OCI-M2 (cell line): ENCODE data around the gene SND1.

ENCODE experiments used
- DNase-seq: peaks from one replicate; lab custom pipeline; 2025; ENCODE audit not compliant: unreplicated experiment; lab: John Stamatoyannopoulos, UW

SND1 gene

DNA sequence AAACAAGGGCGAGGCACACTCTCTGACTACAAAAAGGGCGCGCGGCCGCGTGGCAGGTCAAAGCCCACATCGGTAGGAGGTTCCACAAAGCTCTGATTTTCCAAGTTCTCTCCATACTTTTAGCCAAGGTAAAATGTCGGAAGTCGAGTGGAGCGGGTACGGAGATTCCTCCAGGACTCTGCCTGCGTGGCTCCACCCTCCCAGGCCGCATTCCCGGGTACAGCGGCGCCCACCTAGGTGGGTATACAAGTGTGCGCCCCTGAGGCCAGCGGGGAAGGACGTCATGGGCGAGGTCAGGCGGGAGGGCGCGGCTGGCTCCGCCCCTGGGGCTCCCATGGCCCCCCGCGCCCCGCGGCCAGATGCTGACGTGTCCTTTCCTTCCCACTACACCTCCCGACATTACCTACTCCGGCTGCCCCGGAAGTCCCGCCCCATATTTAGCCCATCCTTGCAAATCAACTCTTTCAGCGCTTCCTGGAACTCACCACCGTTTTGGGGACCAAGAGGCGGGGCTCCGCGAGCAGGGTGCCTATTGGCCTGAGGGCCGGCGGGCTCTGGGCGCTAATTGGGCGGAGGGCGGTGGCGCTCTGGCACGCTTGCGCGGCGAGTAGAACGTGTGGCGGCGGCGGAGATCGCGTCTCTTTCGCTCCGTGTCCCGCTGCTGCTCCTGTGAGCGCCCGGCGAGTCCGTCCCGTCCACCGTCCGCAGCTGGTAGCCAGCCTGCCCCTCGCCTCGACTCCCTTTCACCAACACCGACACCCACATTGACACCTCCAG lies at the start of gene SND1:
Gene SND1 (plus strand): TSS at position 639 of the 777 bp plus-strand sequence. CDS start 180 bp downstream, outside the sequence.
- DNase-seq: peak; percentile 96

DNA sequence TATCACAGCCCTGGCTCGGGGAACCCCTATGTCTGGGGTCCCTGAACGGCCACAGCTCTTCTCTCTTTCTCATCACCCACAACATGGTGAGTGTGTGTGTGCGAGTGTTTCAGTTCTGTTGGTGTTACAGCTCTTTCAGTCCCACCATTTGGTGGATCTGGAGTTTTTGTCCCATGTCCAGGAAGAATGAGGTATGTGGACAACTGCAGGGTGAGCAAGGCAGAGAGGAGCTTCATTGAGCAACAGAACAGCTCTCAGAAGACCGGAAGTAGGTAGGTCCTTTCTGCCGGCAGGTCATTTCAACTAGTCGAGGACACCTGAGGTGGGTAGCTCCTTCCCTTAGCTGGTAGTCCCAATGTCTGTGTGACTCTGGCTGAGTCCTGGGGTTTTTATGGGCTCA lies 43.5 kb upstream of the SND1 start:
- no peak for DNase-seq

DNA sequence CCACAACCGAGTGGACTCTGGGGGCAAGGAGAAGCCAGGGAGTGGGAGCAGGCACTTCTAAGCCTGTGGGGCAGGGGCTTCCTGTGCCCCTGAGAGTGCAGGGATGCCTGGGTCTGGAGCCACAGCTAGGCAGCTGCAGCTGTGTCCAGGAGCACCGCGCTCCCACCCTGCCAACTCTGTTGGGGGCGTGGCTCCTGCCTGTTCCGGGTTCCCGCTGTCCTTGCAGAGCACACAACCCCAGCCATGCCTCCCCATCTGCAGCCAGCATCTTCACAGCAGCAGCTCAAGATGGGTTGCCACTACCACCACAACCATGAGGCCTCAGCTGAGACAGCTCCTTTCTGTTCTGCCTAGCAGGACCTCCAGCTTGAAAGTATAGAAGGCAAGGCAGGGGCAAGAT lies 42.7 kb upstream of the SND1 start:
- DNase-seq: no peak

DNA sequence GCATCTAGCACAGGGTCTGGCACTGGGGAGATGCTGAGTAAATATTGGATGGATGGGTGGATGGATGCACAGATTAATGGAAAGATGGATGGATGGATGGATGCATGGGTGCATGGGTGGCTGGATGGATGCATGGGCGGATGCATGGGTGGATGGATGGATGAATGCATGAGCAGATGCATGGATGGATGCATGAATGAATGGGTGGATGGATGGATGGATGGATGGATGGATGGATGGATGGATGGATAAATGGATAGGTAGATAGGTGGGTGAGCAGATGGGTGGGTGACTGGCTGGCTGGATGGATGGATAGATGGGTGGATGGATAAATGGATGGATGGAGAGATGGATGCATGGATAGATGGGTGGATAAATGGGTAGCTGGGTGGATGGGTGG lies 39.7 kb upstream of the SND1 start:
- DNase-seq: no peak

DNA sequence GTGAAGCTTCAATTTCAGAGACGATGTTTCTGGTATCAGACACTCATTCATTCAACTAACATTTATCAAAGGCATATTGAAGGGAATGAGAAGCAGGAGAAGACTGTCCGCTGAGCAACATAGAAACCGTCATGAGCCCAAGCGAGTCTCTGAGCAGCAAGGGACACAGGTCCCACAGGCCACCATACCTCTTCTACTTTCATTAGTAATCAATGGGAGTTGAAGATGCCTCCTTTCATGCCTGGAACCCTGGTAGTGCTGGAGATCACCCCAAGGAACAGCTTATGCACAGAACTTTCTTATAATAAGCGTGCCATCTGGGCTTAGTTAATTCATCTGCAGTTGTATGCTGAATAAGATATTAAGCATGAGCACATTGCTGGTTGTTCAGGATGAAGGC lies 35.3 kb upstream of the SND1 start:
- no peak for DNase-seq

DNA sequence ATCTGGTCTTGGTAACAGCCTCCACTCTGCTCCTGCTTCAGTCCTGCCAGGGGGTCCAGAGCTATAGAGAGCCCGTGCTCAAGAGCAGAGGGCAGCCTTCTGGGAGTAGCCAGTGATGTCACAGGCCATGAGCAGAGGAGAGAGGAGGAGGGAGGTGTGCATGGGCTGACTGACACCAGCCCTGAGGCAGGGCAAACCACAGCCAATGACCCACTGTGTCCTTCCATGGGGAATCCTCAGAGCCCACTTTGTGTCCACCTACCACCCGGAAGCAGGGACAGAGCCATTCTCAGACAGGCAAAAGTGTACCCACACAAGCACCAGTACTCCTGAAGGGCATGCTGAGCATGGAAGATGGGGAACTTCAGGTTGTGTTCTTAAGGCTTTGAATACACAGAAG lies 34.0 kb upstream of the SND1 start, which contains the start of gene PAX4:
Gene PAX4 (minus strand): TSS at position 101 of the 400 bp plus-strand sequence. CDS start 2,214 bp downstream, outside the sequence.
- no peak for DNase-seq

DNA sequence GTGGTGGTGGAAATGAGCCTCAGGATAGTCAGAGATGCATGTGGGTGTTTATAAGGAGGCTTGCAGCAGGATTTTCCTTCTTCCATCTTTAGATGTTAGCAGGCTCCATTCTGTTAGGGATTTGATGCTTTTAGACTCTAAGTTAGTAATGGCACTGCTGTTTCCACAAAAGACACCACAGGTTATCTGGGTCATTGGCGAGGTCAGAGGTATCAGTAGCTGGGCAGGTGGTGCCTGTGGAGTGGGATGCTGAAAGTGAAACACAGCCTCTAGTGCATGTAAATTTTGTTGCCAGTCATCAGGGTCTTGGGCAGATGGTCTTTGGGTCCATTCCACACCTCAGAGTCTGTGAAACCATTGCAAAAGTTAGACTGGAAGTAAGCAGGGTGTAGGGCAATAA lies 33.2 kb upstream of the SND1 start:
- DNase-seq: no peak

DNA sequence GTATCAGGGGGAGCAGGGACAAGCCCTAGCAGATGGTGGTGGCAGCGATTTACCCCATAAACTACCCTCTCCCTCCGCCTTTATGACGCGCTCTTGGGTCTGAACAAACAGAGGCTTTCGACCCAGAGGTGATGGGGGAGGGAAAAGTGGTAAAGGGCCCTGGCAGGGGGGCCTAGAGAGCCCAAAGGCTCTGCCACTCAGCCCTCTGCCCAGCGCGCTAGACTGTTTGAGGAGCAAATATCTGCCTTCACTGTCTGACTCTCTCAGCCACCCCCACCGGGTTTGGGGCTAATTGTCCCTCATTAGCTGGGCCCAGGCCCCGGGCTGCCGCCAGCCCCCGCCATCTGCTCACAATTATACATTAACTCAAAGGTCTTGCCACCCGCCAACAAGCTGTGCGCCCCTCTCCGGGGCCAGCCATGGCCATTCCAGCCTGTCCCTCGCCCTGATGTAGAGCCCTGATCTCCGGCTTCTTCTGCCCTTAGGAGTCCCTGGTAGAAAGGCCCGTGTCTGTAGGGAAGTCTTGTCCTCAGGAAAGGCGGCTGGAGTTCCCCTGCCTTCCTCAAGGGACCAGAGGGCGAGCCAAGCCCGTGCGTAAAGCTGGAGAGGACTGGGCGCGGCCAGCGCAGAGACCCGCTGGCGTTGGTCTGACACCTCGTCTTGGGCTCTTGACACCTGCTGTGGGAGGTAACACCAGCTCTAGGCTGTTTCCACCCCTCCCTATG lies 32.2 kb upstream of the SND1 start:
- DNase-seq: no peak

DNA sequence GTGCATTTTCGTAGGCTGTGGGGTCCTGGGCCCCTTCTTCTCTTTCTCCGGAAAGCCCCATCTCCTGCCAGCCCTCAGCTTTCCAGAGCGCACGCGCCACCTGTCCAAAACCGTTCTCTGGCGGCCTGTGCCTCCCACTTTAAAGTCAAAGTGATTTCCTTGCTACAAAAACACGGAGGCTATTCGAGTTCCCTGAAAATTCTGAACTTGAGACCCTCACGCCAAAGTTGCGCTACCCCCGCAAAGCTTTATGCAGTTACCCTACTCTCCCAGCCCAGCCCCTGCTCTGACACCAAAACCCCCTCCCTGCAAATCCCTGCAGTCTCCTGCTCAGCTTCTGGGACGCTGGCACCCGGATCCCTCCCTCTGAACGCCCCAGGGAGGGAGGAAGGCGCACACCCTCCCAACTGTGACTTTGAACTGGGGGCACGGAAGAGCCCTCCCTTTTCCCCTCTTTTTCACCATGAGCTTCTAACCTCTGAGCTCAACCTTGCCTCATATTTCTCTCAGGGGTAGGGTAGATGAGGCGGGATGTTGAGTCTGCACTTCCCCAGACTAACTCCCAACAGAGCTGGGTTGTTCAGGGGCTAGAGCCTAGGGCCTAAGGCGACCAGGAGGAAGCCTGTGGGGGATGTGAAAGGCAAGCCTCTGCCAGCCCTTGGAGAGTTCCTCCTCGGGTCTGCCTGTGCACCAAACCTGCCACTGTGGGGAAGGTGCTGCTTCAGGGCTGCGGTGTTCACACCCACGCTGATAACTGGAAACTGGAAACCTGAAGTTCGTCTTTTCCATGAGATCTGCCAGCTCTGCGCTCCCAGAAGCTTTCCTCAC lies 31.4 kb upstream of the SND1 start:
- DNase-seq: no peak

DNA sequence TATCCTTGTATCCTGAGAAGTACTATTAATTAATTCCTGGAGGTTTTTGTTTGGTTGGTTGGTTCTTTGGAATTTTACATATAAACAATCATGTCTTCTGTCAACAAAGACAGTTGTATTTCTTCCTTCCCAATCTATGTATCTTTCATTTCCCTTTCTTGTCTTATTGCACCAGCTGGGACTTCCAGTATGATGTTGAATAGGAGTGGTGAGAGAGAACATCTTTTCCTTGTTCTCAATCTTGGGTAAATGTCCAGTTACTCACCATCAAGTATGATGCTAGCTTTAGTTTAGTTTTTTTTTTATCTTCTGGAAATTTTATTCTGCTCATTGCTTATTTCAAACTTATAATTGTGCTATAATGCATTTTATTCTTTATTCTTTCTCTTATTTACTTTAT lies 26.7 kb upstream of the SND1 start:
- no peak for DNase-seq

DNA sequence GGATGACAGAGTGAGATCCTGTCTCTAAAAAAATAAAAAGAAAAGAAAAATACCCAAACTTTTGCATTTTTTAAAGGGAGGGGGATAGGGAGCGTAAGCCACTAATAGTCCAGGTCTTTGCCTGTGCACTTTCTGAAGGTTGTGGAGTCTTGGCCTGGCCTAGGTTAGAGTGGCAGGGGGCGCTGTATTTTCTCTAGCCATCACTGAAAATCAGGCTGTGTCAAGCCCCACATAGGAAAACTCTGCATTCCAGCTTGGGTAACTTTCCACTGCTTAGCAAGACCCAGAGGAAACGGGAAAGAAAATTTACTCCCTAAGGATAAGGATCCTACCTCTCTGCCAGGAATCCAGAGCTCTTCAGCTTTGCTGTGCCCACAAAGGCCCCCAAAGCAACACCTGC lies 23.5 kb upstream of the SND1 start:
- DNase-seq: no peak

DNA sequence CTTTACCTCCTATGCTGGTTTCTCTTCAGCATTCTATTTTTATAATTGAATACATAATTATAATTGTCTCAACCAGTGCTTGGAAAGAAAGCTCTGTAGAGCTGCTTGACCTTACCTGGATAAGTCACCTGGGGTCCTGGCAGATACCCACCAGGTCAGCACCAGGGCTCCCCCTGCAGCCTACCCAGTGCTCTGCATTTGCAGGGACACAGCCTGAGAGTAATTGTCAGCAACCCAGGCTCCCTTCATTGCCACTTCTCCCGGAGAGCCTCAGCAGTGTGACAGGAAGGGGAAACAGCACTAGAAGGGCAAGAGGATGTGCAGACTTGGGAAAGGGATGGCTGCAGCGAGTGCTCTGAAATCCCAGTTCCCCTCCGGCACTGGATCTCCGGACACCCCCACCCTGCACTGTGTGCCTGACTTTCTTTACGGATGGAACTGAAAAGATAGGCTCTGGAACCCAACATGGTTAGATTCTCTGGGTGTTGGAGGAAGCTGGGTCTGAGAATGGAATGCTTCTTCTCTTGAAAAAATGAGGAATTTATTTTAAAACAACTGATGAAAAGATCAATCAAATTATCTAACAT lies 22.6 kb upstream of the SND1 start:
- no peak for DNase-seq

DNA sequence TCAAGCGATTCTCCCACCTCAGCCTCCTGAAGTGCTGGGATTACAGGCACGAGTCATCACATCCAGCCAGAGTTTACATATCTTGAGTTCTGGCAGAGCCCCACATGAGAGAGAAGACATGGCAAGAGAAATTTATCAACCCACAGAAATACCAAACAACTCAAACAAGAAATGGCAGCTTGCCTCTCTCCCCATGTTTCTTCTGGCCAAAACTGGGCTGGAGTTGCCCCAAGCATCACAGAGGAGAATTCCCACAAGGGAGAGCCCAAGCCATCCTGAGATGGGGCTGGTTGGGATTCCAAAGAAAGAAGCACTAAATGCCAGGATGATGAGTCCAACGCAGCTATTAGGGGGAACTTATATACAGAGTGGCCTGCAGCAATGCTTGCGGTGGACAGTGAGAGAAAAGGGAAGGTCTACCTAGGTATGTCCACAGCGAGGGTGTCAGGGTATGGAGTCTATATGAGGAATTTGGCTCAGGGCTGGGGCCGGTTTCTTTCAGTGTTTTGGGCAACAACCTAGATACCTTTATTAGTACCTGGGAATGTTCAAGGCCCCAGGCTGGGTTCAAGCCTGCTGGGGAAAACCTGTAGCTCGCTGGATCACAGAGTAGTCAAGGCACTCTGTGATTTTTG lies 19.6 kb upstream of the SND1 start:
- DNase-seq: no peak

DNA sequence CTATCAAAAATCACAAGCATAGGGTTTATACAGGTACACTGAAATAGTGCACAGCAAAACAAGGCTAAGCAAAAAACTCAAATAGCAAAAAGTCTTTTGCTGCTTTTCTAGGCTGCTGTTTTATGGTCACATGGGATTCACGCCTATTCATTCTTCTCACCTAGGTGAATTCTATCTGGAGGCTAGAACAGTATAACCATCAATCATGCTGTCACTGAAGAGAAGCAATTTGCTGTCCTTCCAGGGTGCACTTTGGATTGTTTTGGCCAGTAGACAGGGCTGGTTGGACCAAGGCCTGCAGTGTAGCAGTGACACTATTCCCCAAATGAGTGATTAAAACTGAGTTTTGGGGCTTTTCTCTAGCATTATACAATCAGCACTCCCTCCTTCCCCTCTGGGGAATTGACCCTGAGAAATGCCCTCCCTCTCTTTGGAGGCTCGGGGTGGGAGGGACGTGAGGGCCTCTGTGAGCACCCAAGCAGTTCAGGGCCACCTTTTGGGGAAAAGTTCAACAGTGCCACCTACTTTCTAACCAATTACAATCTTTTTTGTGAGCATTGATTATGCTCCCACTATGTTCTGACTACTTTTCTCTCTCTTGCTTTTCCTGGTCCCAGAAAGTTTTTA lies 16.2 kb upstream of the SND1 start:
- no peak for DNase-seq

DNA sequence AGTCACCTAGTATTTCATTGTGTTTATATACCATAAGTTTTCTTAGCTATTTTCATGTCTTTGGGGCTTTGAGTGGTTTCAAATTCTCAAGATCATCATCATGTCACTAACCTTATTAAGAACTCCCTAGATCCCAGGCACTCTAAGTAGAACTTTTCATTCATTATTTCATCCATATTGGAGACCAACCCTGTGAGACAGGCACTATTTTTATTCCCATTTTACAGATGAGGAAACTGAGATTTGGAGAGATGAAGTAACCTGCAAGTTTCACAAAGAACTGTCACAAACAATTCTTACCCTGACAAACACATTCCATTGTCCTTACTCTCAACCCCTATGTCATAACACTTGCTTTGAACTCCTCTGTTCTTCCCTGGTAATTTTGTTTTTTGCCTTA lies 13.8 kb upstream of the SND1 start:
- DNase-seq: no peak

DNA sequence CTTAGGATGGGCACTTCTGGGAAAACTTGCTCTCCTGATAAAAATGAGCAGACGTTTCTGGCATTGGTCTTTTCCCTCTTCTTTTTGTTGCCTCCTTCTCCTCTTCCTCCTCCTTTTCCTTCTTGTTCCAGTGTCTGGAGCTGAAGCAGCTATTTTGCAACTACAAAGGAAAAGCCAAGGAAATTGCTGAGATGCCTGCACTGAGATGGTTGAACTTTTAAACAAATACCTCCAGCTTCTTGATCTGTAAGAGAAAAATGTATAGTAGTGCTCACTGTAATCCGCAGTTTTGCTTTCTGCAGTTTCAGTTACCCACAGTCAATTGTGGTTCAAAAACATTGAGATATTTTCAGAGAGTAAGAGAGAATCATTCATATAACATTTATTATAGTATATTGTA lies 7.5 kb upstream of the SND1 start:
- DNase-seq: no peak

DNA sequence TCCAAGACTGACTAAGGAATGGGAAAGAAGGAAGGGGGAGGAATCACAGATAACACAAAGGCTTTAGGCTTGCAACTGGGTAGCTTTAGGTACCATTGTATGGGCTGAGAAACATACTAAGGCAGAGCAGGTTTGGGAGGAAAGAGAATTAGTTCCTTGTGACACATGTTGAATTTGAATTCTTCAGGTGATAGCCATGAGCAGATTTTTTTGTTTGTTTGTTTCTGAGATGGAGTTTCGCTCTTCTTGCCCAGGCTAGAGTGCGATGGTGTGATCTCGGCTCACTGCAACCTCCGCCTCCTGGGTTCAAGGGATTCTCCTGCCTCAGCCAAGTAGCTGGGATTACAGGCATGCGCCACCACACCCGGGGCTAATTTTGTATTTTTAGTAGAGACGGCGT lies 4.4 kb upstream of the SND1 start:
- DNase-seq: no peak

DNA sequence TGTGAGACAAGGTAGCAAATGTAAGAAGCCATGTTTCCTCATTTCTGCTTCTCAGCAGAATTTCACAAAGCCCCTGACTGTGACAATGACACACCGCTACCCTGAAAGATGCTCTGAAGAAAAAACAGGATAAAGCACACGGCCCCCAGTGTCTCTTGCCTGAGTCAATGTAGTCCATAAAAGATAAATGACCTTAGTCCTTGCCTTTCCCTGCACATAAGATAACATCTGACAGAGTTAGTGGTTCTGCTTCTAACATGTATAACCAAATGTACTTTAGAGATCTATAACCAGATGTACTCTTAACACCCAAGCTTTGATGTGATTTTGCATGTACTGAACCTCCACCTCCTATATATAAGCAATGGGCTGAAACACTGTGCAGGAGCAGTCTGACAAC lies 3.0 kb upstream of the SND1 start:
- no peak for DNase-seq

DNA sequence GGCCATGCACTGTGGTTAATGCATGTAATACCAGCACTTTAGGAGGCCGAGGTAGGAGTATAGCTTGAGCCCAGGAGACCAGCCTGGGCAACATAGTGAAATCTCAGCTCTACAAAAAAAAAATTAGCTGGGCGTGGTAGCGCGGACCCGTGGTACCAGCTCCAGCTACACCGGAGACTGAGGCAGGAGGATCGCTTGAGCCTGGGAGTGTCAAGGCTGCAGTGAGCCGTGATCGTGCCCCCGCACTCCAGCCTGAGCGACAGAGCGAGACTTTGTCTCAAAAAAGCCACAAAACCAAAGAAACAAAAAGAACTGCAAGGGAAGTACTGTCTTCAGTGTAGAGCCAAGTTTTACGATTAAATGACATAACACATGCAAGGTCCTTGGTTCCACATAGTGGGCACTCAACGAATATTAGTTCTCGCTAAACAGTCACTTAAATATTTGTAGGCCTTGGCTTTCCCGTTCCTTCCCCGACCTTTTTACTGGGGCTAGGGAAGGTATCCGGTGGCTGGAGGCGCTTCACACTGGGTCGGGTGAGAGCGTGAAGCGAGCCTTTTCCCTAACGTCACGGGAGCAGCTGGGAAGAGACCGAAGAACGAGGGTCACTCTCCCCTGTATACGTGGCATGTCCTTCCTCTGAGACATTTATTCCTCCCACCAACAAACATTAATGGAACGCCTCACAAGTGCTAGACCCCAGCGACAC lies 993 bp upstream of the SND1 start:
- no peak for DNase-seq
